Measurements from ENCODE around the gene NFE2L2. TPM values are rescaled to one million over a fixed set of nuclear protein-coding genes. Genes with fewer than 3 reads are reported as not detected.
"Not testable (repeated sequence)": the region's sequence is repeated elsewhere in the genome, so short reads cannot be mapped to it uniquely, and the experiment has no call there.

Gene NFE2L2
- total RNA-seq, 1 donor from 2014 or later: 32.3 TPM

- no peak overlapping the region for H3K4me3 Mint-ChIP-seq
- H3K9me3 Mint-ChIP-seq: no peaks in the 10 kb centered on the region
- H3K27me3 Mint-ChIP-seq (ENCODE audit: low read depth): no peaks in the 10 kb centered on the region
- H3K4me1 Mint-ChIP-seq: peaks cover 23% of the 10 kb centered on the region
- peaks cover 4% of the 10 kb centered on the region for H3K36me3 Mint-ChIP-seq (ENCODE audit: low read depth)
- no peak for TF ChIP-seq CTCF (conservative IDR thresholded peaks at IDR 0.05)
- H3K27ac Mint-ChIP-seq (ENCODE audit: unreplicated experiment): no peak overlapping the region
- DNase-seq (ENCODE audit: low read depth, low spot score): no peak
Observed at GRCh38 chr2:177231270-177231669, 33.3 kb downstream of the NFE2L2 start.

GRCh38 chr2:177229442-177230242 lies 34.9 kb downstream of the NFE2L2 start:
- Mint-ChIP-seq H3K4me3 (no peak overlapping the region), H3K4me1 (peaks cover 27% of the 10 kb centered on the region), H3K27me3 (ENCODE audit: low read depth) (no peaks in the 10 kb centered on the region), H3K9me3 (no peaks in the 10 kb centered on the region), H3K27ac (ENCODE audit: unreplicated experiment) (peak overlapping the region; percentile 78), H3K36me3 (ENCODE audit: low read depth) (peaks cover 4% of the 10 kb centered on the region)
- no peak for DNase-seq (ENCODE audit: low read depth, low spot score)
- TF ChIP-seq CTCF (conservative IDR thresholded peaks at IDR 0.05): no peak

- H3K27me3 Mint-ChIP-seq (ENCODE audit: low read depth): no peaks in the 10 kb centered on the region
- H3K4me3 Mint-ChIP-seq: no peak overlapping the region
- peaks cover 24% of the 10 kb centered on the region for H3K4me1 Mint-ChIP-seq
- H3K27ac Mint-ChIP-seq (ENCODE audit: unreplicated experiment): no peak overlapping the region
- DNase-seq (ENCODE audit: low read depth, low spot score): no peak
- TF ChIP-seq CTCF (conservative IDR thresholded peaks at IDR 0.05): no peak
- H3K9me3 Mint-ChIP-seq: no peaks in the 10 kb centered on the region
- peaks cover 12% of the 10 kb centered on the region for H3K36me3 Mint-ChIP-seq (ENCODE audit: low read depth)
Observed at GRCh38 chr2:177225965-177226360, 38.6 kb downstream of the NFE2L2 start.

- peaks cover 17% of the 10 kb centered on the region for H3K36me3 Mint-ChIP-seq (ENCODE audit: low read depth)
- not testable (repeated sequence) for H3K4me3 Mint-ChIP-seq; H3K27me3 Mint-ChIP-seq (ENCODE audit: low read depth)
Observed at GRCh38 chr2:177223436-177223835, 41.1 kb downstream of the NFE2L2 start.

GRCh38 chr2:177221970-177222369 lies 42.6 kb downstream of the NFE2L2 start:
- TF ChIP-seq CTCF (conservative IDR thresholded peaks at IDR 0.05): no peak
- no peak for DNase-seq (ENCODE audit: low read depth, low spot score)
- no peaks in the 10 kb centered on the region for H3K27me3 Mint-ChIP-seq (ENCODE audit: low read depth)
- H3K4me1 Mint-ChIP-seq: peaks cover 23% of the 10 kb centered on the region
- no peaks in the 10 kb centered on the region for H3K9me3 Mint-ChIP-seq
- no peak overlapping the region for H3K27ac Mint-ChIP-seq (ENCODE audit: unreplicated experiment)
- peaks cover 26% of the 10 kb centered on the region for H3K36me3 Mint-ChIP-seq (ENCODE audit: low read depth)
- no peak overlapping the region for H3K4me3 Mint-ChIP-seq

More at GRCh38 chr2:177223436-177223835, 41.1 kb downstream of the NFE2L2 start:
- H3K4me1 Mint-ChIP-seq: peaks cover 29% of the 10 kb centered on the region
- H3K27ac Mint-ChIP-seq (ENCODE audit: unreplicated experiment); H3K9me3 Mint-ChIP-seq; DNase-seq (ENCODE audit: low read depth, low spot score): not testable (repeated sequence)

GRCh38 chr2:177221534-177221933 lies 43.0 kb downstream of the NFE2L2 start:
- Mint-ChIP-seq H3K36me3 (ENCODE audit: low read depth) (peaks cover 28% of the 10 kb centered on the region), H3K27me3 (ENCODE audit: low read depth) (no peaks in the 10 kb centered on the region), H3K9me3 (no peaks in the 10 kb centered on the region), H3K4me1 (peaks cover 23% of the 10 kb centered on the region), H3K4me3 (no peak overlapping the region), H3K27ac (ENCODE audit: unreplicated experiment) (no peak overlapping the region)
- no peak for DNase-seq (ENCODE audit: low read depth, low spot score)
- no peak for TF ChIP-seq CTCF (conservative IDR thresholded peaks at IDR 0.05)

GRCh38 chr2:177219787-177220186 lies 44.7 kb downstream of the NFE2L2 start:
- H3K27ac Mint-ChIP-seq (ENCODE audit: unreplicated experiment); H3K4me3 Mint-ChIP-seq; H3K27me3 Mint-ChIP-seq (ENCODE audit: low read depth); DNase-seq (ENCODE audit: low read depth, low spot score); H3K9me3 Mint-ChIP-seq: not testable (repeated sequence)
- Mint-ChIP-seq H3K4me1 (peaks cover 33% of the 10 kb centered on the region), H3K36me3 (ENCODE audit: low read depth) (peaks cover 41% of the 10 kb centered on the region)
